Esophagus muscularis mucosa (tissue), 4 donors: ENCODE results near the gene SDHB.

Source experiments
- CTCF ChIP-seq, 3 experiments: fragments of 200-600 bp in 2 of 3; fragments of 450-650 bp in 1 of 3; sonication (generic) in 2 of 3; IDR thresholded peaks; one replicate each; pipeline ENCODE4 v1.5.1; 2017 to 2019; ENCODE audit warnings: antibody characterized with exemption in 3 of 3, mild to moderate bottlenecking in 2 of 3, moderate library complexity in 1 of 3
- EP300 ChIP-seq: sonication (generic); formaldehyde crosslinking; IDR thresholded peaks from one replicate; pipeline ENCODE4 v1.6.1; 2017; ENCODE audit warnings: antibody characterized with exemption
- POLR2A ChIP-seq: fragments of 450-650 bp; IDR thresholded peaks from one replicate; pipeline ENCODE4 v1.6.1; 2017; ENCODE audit warnings: antibody characterized with exemption, moderate library complexity, mild to moderate bottlenecking, low read depth
- POLR2AphosphoS5 ChIP-seq, 2 donors: sonication (generic); formaldehyde crosslinking; IDR thresholded peaks; one replicate each; pipeline ENCODE4 v1.6.1; 2017; ENCODE audit warnings: antibody characterized with exemption in 2 of 2

GRCh38 chr1:16998589-16998988 lies 55.2 kb downstream of the SDHB start:
- TF ChIP-seq CTCF (IDR thresholded peaks at IDR 0.05) (no peak), EP300 (no peak), POLR2A (no peak), POLR2AphosphoS5 (IDR thresholded peaks at IDR 0.05) (no peak)
